Neural progenitor cell (in vitro differentiated cells): ENCODE data around the gene DDX20. TPM values are rescaled to one million over a fixed set of nuclear protein-coding genes. Genes with fewer than 3 reads are reported as not detected.

Experiments
- DNase-seq: peaks from one replicate; pipeline ENCODE4 v3.0.0-alpha.2; 2016; ENCODE audit warnings: low spot score
- H2AFZ ChIP-seq: fragments of 200-600 bp; sonication (generic); replicated peaks from 2 replicates; pipeline ENCODE4 v1.6.1; 2016; ENCODE audit warnings: antibody characterized with exemption
- H3F3A ChIP-seq: fragments of 200-600 bp; sonication (generic); 2 replicates; pipeline ENCODE4 v1.6.1; 2016; ENCODE audit warnings: antibody characterized with exemption, low read depth
- H3K27ac ChIP-seq: fragments of 200-600 bp; sonication (generic); 2 replicates; pipeline ENCODE4 v1.5.1; 2016; ENCODE audit warnings: mild to moderate bottlenecking
- H3K27me3 ChIP-seq: fragments of 200-600 bp; sonication (generic); 2 replicates; pipeline ENCODE4 v1.6.1; 2016; ENCODE audit warnings: mild to moderate bottlenecking, moderate library complexity
- H3K36me3 ChIP-seq: fragments of 200-600 bp; sonication (generic); 2 replicates; pipeline ENCODE4 v1.5.1; 2016
- H3K4me1 ChIP-seq: fragments of 200-600 bp; sonication (generic); 2 replicates; pipeline ENCODE4 v1.6.1; 2016; ENCODE audit warnings: mixed run types
- H3K4me2 ChIP-seq: fragments of 200-600 bp; sonication (generic); 2 replicates; pipeline ENCODE4 v1.6.1; 2016
- H3K4me3 ChIP-seq: fragments of 200-600 bp; sonication (generic); 2 replicates; pipeline ENCODE4 v1.5.1; 2016
- H3K79me2 ChIP-seq: fragments of 200-600 bp; sonication (generic); 2 replicates; pipeline ENCODE4 v1.6.1; 2016; ENCODE audit warnings: low read depth
- H3K9ac ChIP-seq: fragments of 200-600 bp; sonication (generic); 2 replicates; pipeline ENCODE4 v1.6.1; 2016
- H3K9me3 ChIP-seq: fragments of 200-600 bp; sonication (generic); 2 replicates; pipeline ENCODE4 v1.5.1; 2016; ENCODE audit warnings: low read depth
- H4K20me1 ChIP-seq: fragments of 200-600 bp; sonication (generic); 2 replicates; pipeline ENCODE4 v1.6.1; 2016; ENCODE audit warnings: low read depth
- H3K27ac Mint-ChIP-seq: 3 replicates; pipeline ENCODE4 v1.8.0; 2021; ENCODE audit warnings: mixed read lengths
- H3K27me3 Mint-ChIP-seq: 2 replicates; pipeline ENCODE4 v1.8.0; 2022; ENCODE audit warnings: low read depth, mild to moderate bottlenecking, inconsistent platforms, moderate library complexity, mixed read lengths; ENCODE audit not compliant: insufficient read depth
- H3K36me3 Mint-ChIP-seq: 3 replicates; pipeline ENCODE4 v1.8.0; 2021; ENCODE audit warnings: mixed read lengths
- H3K4me1 Mint-ChIP-seq: 3 replicates; pipeline ENCODE4 v1.8.0; 2021; ENCODE audit warnings: mixed read lengths
- H3K4me3 Mint-ChIP-seq: 3 replicates; pipeline ENCODE4 v1.8.0; 2021; ENCODE audit warnings: mild to moderate bottlenecking, moderate library complexity, mixed read lengths
- H3K9me3 Mint-ChIP-seq: 3 replicates; pipeline ENCODE4 v1.8.0; 2020; ENCODE audit warnings: mixed read lengths
- EZH2 ChIP-seq: fragments of 200-600 bp; sonication (generic); IDR thresholded peaks from 2 replicates; pipeline ENCODE4 v1.6.1; 2017; ENCODE audit warnings: antibody characterized with exemption, mild to moderate bottlenecking, moderate library complexity
- EZH2phosphoT487 ChIP-seq: fragments of 200-600 bp; sonication (generic); IDR thresholded peaks from 2 replicates; pipeline ENCODE4 v1.6.1; 2017; ENCODE audit warnings: antibody characterized with exemption
- total RNA-seq: library from RNA; depleted of rRNA; stranded (reverse); fragments of >200 nt; gene quantifications from 2 replicates; pipeline ENCODE4 v1.2.3, GENCODE V29; 2015; ENCODE audit warnings: low replicate concordance
- TF ChIP-seq, protein P1 (sequence below): fragments of 200-600 bp; sonication (generic); IDR thresholded peaks from 2 replicates; pipeline ENCODE4 v1.5.1; 2017; ENCODE audit warnings: antibody characterized with exemption, mild to moderate bottlenecking

Gene DDX20
- total RNA-seq, 1 donor from 2014 or later: 30.4 TPM

DNA sequence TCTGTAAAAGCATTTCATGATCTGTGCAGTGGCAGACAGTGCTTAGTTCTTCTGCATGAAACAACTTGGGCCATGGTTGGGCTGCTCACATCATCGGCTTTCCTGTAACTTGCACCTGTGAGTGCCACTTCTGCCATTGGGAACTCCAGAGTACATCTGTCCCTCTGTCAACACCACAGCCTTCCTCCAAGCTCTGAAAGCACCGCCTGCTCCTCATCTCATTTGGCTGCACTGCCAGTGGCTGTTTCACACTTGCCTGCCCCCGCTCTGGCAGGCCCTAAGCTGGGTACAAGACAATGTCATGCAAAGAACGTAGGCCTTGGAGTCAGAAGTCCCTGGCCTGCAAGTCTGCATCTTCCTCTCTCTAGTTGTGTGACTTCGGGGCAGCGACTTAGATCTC, 46.4 kb downstream of the DDX20 start:
- no peaks in the 10 kb centered on the region for H3K9me3 ChIP-seq
- H3K27me3 ChIP-seq: no peaks in the 10 kb centered on the region
- H3F3A ChIP-seq: no peaks in the 10 kb centered on the region
- Mint-ChIP-seq H3K4me1 (peaks cover 13% of the 10 kb centered on the region), H3K9me3 (peaks cover 3% of the 10 kb centered on the region), H3K4me3 (no peak overlapping the region), H3K27ac (no peak overlapping the region), H3K36me3 (no peaks in the 10 kb centered on the region), H3K27me3 (peaks cover 4% of the 10 kb centered on the region)
- no peaks in the 10 kb centered on the region for H3K4me1 ChIP-seq
- H2AFZ ChIP-seq: no peak overlapping the region
- H3K4me2 ChIP-seq: no peak overlapping the region
- no peak overlapping the region for H3K27ac ChIP-seq
- no peaks in the 10 kb centered on the region for H3K79me2 ChIP-seq
- TF ChIP-seq EZH2 (no peak), EZH2phosphoT487 (no peak)
- TF ChIP-seq, protein P1, sequence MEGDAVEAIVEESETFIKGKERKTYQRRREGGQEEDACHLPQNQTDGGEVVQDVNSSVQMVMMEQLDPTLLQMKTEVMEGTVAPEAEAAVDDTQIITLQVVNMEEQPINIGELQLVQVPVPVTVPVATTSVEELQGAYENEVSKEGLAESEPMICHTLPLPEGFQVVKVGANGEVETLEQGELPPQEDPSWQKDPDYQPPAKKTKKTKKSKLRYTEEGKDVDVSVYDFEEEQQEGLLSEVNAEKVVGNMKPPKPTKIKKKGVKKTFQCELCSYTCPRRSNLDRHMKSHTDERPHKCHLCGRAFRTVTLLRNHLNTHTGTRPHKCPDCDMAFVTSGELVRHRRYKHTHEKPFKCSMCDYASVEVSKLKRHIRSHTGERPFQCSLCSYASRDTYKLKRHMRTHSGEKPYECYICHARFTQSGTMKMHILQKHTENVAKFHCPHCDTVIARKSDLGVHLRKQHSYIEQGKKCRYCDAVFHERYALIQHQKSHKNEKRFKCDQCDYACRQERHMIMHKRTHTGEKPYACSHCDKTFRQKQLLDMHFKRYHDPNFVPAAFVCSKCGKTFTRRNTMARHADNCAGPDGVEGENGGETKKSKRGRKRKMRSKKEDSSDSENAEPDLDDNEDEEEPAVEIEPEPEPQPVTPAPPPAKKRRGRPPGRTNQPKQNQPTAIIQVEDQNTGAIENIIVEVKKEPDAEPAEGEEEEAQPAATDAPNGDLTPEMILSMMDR: no peak
- no peak overlapping the region for H3K4me3 ChIP-seq
- DNase-seq: no peak
- H3K9ac ChIP-seq: no peak overlapping the region
- no peaks in the 10 kb centered on the region for H3K36me3 ChIP-seq
- no peaks in the 10 kb centered on the region for H4K20me1 ChIP-seq

DNA sequence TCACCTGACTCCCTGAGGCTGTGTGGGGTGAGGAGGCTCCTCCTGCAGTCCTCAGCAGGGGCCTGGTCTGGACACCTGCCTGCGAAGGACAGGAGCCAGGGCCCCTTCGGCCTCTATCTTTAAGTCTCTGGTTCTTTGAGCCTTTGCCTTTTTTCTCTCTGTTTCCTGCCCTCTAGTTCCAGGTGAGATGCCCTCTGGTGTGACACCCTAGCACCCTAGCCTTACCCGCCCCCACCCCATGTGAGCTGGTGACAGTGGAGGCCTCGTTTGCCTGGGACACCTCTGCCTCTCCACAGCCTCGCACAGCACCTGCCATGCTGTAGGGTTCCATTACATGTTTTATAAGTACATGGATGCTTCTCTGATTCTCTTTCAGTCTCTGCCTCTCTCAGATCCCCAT, 47.3 kb downstream of the DDX20 start:
- H3K36me3 Mint-ChIP-seq: no peaks in the 10 kb centered on the region
- Histone ChIP-seq H3K27me3 (no peaks in the 10 kb centered on the region), H2AFZ (no peak overlapping the region), H3K4me3 (no peak overlapping the region), H3K9ac (no peak overlapping the region), H3K79me2 (no peaks in the 10 kb centered on the region), H3K4me1 (no peaks in the 10 kb centered on the region), H3K4me2 (no peak overlapping the region), H3F3A (no peaks in the 10 kb centered on the region), H3K36me3 (no peaks in the 10 kb centered on the region), H3K9me3 (no peaks in the 10 kb centered on the region), H3K27ac (no peak overlapping the region), H4K20me1 (no peaks in the 10 kb centered on the region)
- H3K9me3 Mint-ChIP-seq: peaks cover 3% of the 10 kb centered on the region
- H3K27ac Mint-ChIP-seq: no peak overlapping the region
- TF ChIP-seq EZH2 (no peak), EZH2phosphoT487 (no peak)
- TF ChIP-seq, protein P1: no peak
- peaks cover 4% of the 10 kb centered on the region for H3K27me3 Mint-ChIP-seq
- H3K4me3 Mint-ChIP-seq: no peak overlapping the region
- peaks cover 13% of the 10 kb centered on the region for H3K4me1 Mint-ChIP-seq
- no peak for DNase-seq

DNA sequence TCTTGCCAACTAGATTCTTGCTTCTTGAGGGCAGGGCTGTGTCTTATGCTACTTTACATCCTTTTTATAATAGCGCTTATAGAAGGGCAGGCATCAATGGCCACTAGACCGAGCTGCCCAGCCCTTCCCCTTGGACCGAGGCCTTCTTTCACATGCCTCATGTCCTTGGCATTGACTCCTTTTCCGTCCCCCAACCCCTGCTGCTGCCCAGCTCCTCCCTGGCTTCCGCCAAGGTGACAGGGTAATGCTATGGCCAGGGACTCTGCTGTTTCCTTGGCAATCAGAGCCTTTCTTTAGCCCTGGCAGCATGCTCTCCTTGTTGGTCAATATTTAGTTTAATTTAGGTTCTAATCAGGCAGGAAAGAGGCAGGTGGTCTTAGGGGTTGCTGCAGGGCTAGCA, 48.2 kb downstream of the DDX20 start:
- Histone ChIP-seq H3K27me3 (no peaks in the 10 kb centered on the region), H3F3A (no peaks in the 10 kb centered on the region), H4K20me1 (no peaks in the 10 kb centered on the region), H3K9ac (no peak overlapping the region), H3K4me1 (no peaks in the 10 kb centered on the region), H3K9me3 (no peaks in the 10 kb centered on the region), H3K79me2 (no peaks in the 10 kb centered on the region), H3K4me2 (no peak overlapping the region), H2AFZ (no peak overlapping the region), H3K36me3 (no peaks in the 10 kb centered on the region), H3K4me3 (no peak overlapping the region), H3K27ac (no peak overlapping the region)
- TF ChIP-seq EZH2phosphoT487 (no peak), EZH2 (no peak)
- TF ChIP-seq, protein P1: no peak
- no peaks in the 10 kb centered on the region for H3K36me3 Mint-ChIP-seq
- H3K9me3 Mint-ChIP-seq: peaks cover 3% of the 10 kb centered on the region
- no peak for DNase-seq
- peaks cover 9% of the 10 kb centered on the region for H3K27me3 Mint-ChIP-seq
- peaks cover 13% of the 10 kb centered on the region for H3K4me1 Mint-ChIP-seq
- H3K4me3 Mint-ChIP-seq: no peak overlapping the region
- H3K27ac Mint-ChIP-seq: no peak overlapping the region

DNA sequence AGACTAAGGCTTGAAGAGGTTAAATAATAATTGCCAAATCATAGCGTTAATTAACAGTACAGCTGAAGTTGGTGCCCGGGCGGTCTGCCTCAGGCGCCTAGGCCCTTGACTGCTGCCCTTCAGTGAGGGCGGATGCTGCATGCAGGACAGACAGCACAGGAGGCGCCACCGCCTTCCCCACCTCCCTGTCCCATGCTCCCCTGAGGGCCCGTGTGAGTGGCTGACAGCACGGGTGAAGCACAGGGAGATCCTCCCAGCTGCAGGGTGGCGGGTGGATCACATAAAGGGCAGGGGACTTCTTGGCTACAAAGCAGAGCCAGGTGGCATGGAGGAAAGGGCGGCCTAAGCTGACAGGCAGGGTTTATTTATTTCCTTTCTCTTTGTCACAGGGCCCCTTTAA, 49.1 kb downstream of the DDX20 start:
- Histone ChIP-seq H3K4me2 (no peak overlapping the region), H3K4me1 (no peaks in the 10 kb centered on the region), H3F3A (no peaks in the 10 kb centered on the region), H2AFZ (no peak overlapping the region), H3K36me3 (no peaks in the 10 kb centered on the region), H3K9me3 (no peaks in the 10 kb centered on the region), H3K27ac (no peak overlapping the region), H3K4me3 (no peak overlapping the region), H3K9ac (no peak overlapping the region), H4K20me1 (no peaks in the 10 kb centered on the region), H3K27me3 (no peaks in the 10 kb centered on the region), H3K79me2 (no peaks in the 10 kb centered on the region)
- Mint-ChIP-seq H3K27me3 (peaks cover 9% of the 10 kb centered on the region), H3K27ac (no peak overlapping the region), H3K4me1 (peaks cover 11% of the 10 kb centered on the region), H3K4me3 (no peak overlapping the region), H3K36me3 (no peaks in the 10 kb centered on the region), H3K9me3 (no peaks in the 10 kb centered on the region)
- TF ChIP-seq EZH2 (no peak), EZH2phosphoT487 (no peak)
- TF ChIP-seq, protein P1: no peak
- no peak for DNase-seq
